GM21390 (cell line): ENCODE measurements around the gene DOCK4.

ENCODE experiments used
- ATAC-seq: cut with Tn5 transposase; IDR thresholded peaks from one replicate; pipeline ENCODE4 v1.9.1; 2021; ENCODE audit not compliant: unreplicated experiment

DOCK4 gene

GRCh38 chr7:112192236-112193154 is 13.7 kb downstream of the DOCK4 start:
- ATAC-seq: no peak

GRCh38 chr7:112190120-112190519 is 16.1 kb downstream of the DOCK4 start:
- ATAC-seq: no peak

- ATAC-seq: no peak
Observed at GRCh38 chr7:112189691-112190090, 16.5 kb downstream of the DOCK4 start.

- ATAC-seq: no peak
Observed at GRCh38 chr7:112188257-112188656, 17.9 kb downstream of the DOCK4 start.

GRCh38 chr7:112186300-112186699 is 19.9 kb downstream of the DOCK4 start:
- ATAC-seq: no peak

- no peak for ATAC-seq
Observed at GRCh38 chr7:112185005-112185834, 21.0 kb downstream of the DOCK4 start.

- ATAC-seq: no peak
Observed at GRCh38 chr7:112184455-112184854, 21.7 kb downstream of the DOCK4 start.

GRCh38 chr7:112183266-112183665 is 22.9 kb downstream of the DOCK4 start:
- ATAC-seq: no peak

- ATAC-seq: no peak
Observed at GRCh38 chr7:112182749-112183148, 23.4 kb downstream of the DOCK4 start.

- ATAC-seq: no peak
Observed at GRCh38 chr7:112180223-112180622, 26.0 kb downstream of the DOCK4 start.

- no peak for ATAC-seq
Observed at GRCh38 chr7:112176693-112177415, 29.3 kb downstream of the DOCK4 start.

GRCh38 chr7:112176241-112176640 is 30.0 kb downstream of the DOCK4 start:
- no peak for ATAC-seq

GRCh38 chr7:112174192-112174591 is 32.0 kb downstream of the DOCK4 start:
- no peak for ATAC-seq

GRCh38 chr7:112173568-112173905 is 32.7 kb downstream of the DOCK4 start:
- ATAC-seq: no peak

- no peak for ATAC-seq
Observed at GRCh38 chr7:112172870-112173567, 33.2 kb downstream of the DOCK4 start.

- ATAC-seq: no peak
Observed at GRCh38 chr7:112171673-112172072, 34.5 kb downstream of the DOCK4 start.

- ATAC-seq: no peak
Observed at GRCh38 chr7:112168915-112169314, 37.3 kb downstream of the DOCK4 start.

- ATAC-seq: no peak
Observed at GRCh38 chr7:112167147-112167546, 39.1 kb downstream of the DOCK4 start.

GRCh38 chr7:112162784-112163506 is 43.3 kb downstream of the DOCK4 start:
- no peak for ATAC-seq

GRCh38 chr7:112162142-112162766 is 43.9 kb downstream of the DOCK4 start:
- ATAC-seq: no peak
